ENCODE data around the gene CASP7.
A peak's percentile ranks its signal among the peaks of the same experiment; 100 is the strongest.

CASP7 gene

GRCh38 chr10:113695691-113696090 is 16.0 kb downstream of the CASP7 start:
- H3K27ac ChIP-seq, result no peak overlapping the region
- H3K36me3 ChIP-seq (replicated peaks), result peaks cover 20% of the 10 kb centered on the region
- H3K27me3 ChIP-seq (replicated peaks), result no peaks in the 10 kb centered on the region
- no peak for DNase-seq
- no peak overlapping the region for H3K4me3 ChIP-seq (ENCODE audit: low read depth, low read length)
- in situ Hi-C loops (cut with HindIII; ENCODE audit: low pct_ligation_motif_present, low sequenced_read_pairs), result no loop called here
- no peak for TF ChIP-seq CTCF (IDR thresholded peaks at IDR 0.05; ENCODE audit: low read depth, low read length, missing control alignments)

- H3K36me3 ChIP-seq (replicated peaks), result peaks cover 17% of the 10 kb centered on the region
- TF ChIP-seq CTCF (IDR thresholded peaks at IDR 0.05; ENCODE audit: low read depth, low read length, missing control alignments), result no peak
These were observed 17.9 kb downstream of the CASP7 start for GRCh38 chr10:113697595-113697994.

GRCh38 chr10:113704637-113705343 is 25.1 kb downstream of the CASP7 start:
- Histone ChIP-seq H3K4me3 (ENCODE audit: low read depth, low read length) (no peak overlapping the region), H3K36me3 (replicated peaks) (peaks cover 3% of the 10 kb centered on the region), H3K27me3 (replicated peaks) (no peaks in the 10 kb centered on the region), H3K27ac (no peak overlapping the region)
- in situ Hi-C loops (cut with HindIII; ENCODE audit: low pct_ligation_motif_present, low sequenced_read_pairs), result no loop called here
- DNase-seq, result peak; percentile 18
- TF ChIP-seq CTCF (IDR thresholded peaks at IDR 0.05; ENCODE audit: low read depth, low read length, missing control alignments), result peak; percentile 78

More at GRCh38 chr10:113697595-113697994, 17.9 kb downstream of the CASP7 start:
- Histone ChIP-seq H3K27ac (no peak overlapping the region), H3K4me3 (ENCODE audit: low read depth, low read length) (no peak overlapping the region), H3K27me3 (replicated peaks) (no peaks in the 10 kb centered on the region)
- in situ Hi-C loops (cut with HindIII; ENCODE audit: low pct_ligation_motif_present, low sequenced_read_pairs), result no loop called here
- no peak for DNase-seq

GRCh38 chr10:113705344-113705652 is 25.6 kb downstream of the CASP7 start:
- TF ChIP-seq CTCF (IDR thresholded peaks at IDR 0.05; ENCODE audit: low read depth, low read length, missing control alignments), result no peak

DNA sequence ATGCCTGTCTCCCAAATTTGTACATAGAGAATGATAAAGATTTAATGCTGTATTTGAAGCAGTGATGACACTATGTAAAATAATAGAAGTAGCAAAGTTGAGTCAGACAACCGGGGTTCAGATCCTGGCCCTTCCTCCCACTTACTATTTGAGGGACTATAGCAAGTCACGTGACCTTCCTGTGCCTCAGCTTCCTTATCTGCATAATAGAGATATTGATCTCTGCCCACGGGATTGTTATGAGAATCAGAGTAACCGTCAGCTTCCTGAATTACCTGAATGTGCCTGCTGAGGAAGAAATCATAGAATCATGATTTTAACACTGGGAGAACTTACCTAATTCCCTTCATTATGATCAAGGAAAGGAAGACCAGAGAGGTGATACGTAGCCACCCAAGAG is 26.9 kb downstream of the CASP7 start:
- no peak overlapping the region for H3K4me3 ChIP-seq (ENCODE audit: low read depth, low read length)
- in situ Hi-C loops (cut with HindIII; ENCODE audit: low pct_ligation_motif_present, low sequenced_read_pairs), result no loop called here
- TF ChIP-seq CTCF (IDR thresholded peaks at IDR 0.05; ENCODE audit: low read depth, low read length, missing control alignments), result no peak
- no peak overlapping the region for H3K27ac ChIP-seq
- DNase-seq, result no peak
- no peaks in the 10 kb centered on the region for H3K36me3 ChIP-seq (replicated peaks)
- H3K27me3 ChIP-seq (replicated peaks), result no peaks in the 10 kb centered on the region

More at GRCh38 chr10:113705344-113705652, 25.6 kb downstream of the CASP7 start:
- Histone ChIP-seq H3K4me3 (ENCODE audit: low read depth, low read length) (no peak overlapping the region), H3K27me3 (replicated peaks) (no peaks in the 10 kb centered on the region), H3K27ac (no peak overlapping the region), H3K36me3 (replicated peaks) (peaks cover 3% of the 10 kb centered on the region)
- no peak for DNase-seq
- in situ Hi-C loops (cut with HindIII; ENCODE audit: low pct_ligation_motif_present, low sequenced_read_pairs), result no loop called here

- TF ChIP-seq CTCF (IDR thresholded peaks at IDR 0.05; ENCODE audit: low read depth, low read length, missing control alignments), result no peak
- in situ Hi-C loops (cut with HindIII; ENCODE audit: low pct_ligation_motif_present, low sequenced_read_pairs), result no loop called here
These were observed 28.9 kb downstream of the CASP7 start for GRCh38 chr10:113708640-113709039.

More at GRCh38 chr10:113708640-113709039, 28.9 kb downstream of the CASP7 start:
- Histone ChIP-seq H3K4me3 (ENCODE audit: low read depth, low read length) (no peak overlapping the region), H3K27ac (no peak overlapping the region), H3K36me3 (replicated peaks) (no peaks in the 10 kb centered on the region), H3K27me3 (replicated peaks) (no peaks in the 10 kb centered on the region)
- DNase-seq, result no peak
